ENCODE results near the gene CRAT. TPM values are rescaled to one million over a fixed set of nuclear protein-coding genes. Genes with fewer than 3 reads are reported as not detected.
A peak's percentile ranks its signal among the peaks of the same experiment; 100 is the strongest.

CRAT gene
- total RNA-seq, 2 experiments from 2014 or later: 19.5 to 22.7 TPM

- H3K4me3 Mint-ChIP-seq: peak overlapping the region; percentile 39
- DNase-seq: no peak
- peaks cover 28% of the 10 kb centered on the region for H3K4me1 Mint-ChIP-seq
- H3K36me3 Mint-ChIP-seq: peaks cover 15% of the 10 kb centered on the region
- no peak for ATAC-seq (ENCODE audit: low read depth)
- H3K27me3 Mint-ChIP-seq: no peaks in the 10 kb centered on the region
- POLR2A ChIA-PET: interaction anchor here (1.0 to 6.4 kb wide), 6 partner anchors 10 to 482 kb away, joined by 3 to 44 read pairs (median 6); partner anchors contain the start of gene IER5L
- H3K27ac Mint-ChIP-seq: peak overlapping the region; percentile 34
- H3K9me3 Mint-ChIP-seq: no peaks in the 10 kb centered on the region
These were observed 31.7 kb upstream of the CRAT start for GRCh38 chr9:129142138-129142935.

DNA sequence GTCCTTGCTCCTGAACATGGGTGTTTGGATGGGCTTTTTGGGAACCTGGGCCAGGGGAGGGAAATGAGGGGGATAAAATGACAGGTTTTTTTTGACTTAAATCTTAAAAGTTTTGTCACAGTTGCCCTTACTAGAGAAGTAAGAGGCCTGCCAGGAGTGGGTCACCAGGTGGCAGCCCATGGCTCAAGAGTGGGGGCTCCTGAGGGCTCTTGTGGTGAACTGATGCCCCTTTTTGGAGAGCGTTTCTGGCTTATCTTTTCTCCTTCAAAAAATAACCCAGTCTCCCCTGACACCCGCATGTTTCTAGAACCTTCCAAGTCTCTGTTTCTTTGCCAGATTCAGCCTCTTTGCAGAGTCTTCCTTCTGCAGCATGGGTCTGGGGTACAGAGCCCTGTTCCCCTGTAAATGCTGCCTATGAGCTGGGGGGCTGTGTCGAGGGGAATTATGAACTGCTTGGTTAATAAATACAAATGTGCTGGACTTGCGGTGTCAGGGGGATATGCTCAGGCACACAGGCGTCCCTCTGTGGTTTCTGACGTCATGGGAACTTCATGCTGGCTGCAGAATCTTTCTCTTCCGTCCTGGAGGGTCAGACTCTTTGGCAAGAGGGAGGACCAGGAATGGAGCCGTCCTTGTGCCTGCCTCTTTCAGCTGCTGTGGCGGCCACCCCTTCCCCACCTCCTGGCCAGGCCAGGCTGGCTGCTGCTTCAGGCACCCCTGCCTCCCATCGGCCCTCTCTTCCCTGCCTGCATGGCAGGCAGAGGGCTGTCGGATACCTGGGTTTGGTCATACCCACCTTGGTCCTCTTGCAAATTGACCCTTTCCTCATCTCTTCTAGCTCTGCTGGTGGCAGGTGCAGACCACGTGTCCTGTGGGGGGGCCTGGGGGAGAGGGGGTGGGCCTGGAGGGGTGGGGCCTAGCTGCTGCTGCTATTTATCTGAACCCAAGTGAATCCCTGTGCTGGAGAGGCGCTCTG is 30.8 kb upstream of the CRAT start:
- no peaks in the 10 kb centered on the region for H3K9me3 Mint-ChIP-seq
- ATAC-seq (ENCODE audit: low read depth) (no peak), DNase-seq (peak; percentile 45)
- H3K27me3 Mint-ChIP-seq: no peaks in the 10 kb centered on the region
- H3K4me3 Mint-ChIP-seq: peak overlapping the region; percentile 87
- POLR2A ChIA-PET: interaction anchor here (1.0 to 6.4 kb wide), 11 partner anchors 10 to 662 kb away, joined by 3 to 44 read pairs (median 4); partner anchors contain the start of genes IER5L and NTMT1
- H3K36me3 Mint-ChIP-seq: peaks cover 19% of the 10 kb centered on the region
- H3K27ac Mint-ChIP-seq: peak overlapping the region; percentile 98
- H3K4me1 Mint-ChIP-seq: peaks cover 28% of the 10 kb centered on the region

- peaks cover 17% of the 10 kb centered on the region for H3K36me3 Mint-ChIP-seq
- DNase-seq (peak; percentile 61), ATAC-seq (ENCODE audit: low read depth) (peak; percentile 12)
- peak overlapping the region; percentile 87 for H3K4me3 Mint-ChIP-seq
- H3K27ac Mint-ChIP-seq: peak overlapping the region; percentile 98
- POLR2A ChIA-PET: interaction anchor here (0.6 to 6.4 kb wide), 17 partner anchors 11 to 663 kb away, joined by 3 to 44 read pairs (median 3); partner anchors contain the start of genes DOLPP1, IER5L, NTMT1 and SPTAN1
- H3K4me1 Mint-ChIP-seq: peaks cover 28% of the 10 kb centered on the region
- no peaks in the 10 kb centered on the region for H3K9me3 Mint-ChIP-seq
- H3K27me3 Mint-ChIP-seq: no peaks in the 10 kb centered on the region
These were observed 29.9 kb upstream of the CRAT start for GRCh38 chr9:129140397-129141065.

DNA sequence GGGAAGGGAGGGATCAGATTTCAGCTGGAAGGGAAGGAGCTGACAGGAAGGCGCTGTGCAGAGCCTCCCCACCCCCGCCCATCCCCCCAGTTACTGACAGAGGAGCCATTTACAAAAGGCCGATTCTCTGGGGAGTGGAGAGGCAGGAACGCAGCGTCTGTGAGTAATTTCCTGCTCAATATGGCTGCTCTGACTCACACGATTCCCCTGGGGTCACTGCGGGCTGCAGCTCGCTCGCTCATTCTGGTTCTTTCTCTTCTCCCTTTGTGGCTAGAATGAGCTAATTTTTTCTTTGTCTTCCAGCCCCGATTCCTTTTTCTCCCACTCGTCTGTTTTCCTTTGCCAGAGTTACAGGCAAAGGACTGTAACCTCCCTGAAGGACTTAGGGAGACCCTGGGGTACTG is 29.4 kb upstream of the CRAT start:
- POLR2A ChIA-PET: interaction anchor here (0.6 to 6.4 kb wide), 17 partner anchors 12 to 664 kb away, joined by 3 to 44 read pairs (median 3); partner anchors contain the start of genes DOLPP1, IER5L, NTMT1 and SPTAN1
- H3K9me3 Mint-ChIP-seq: no peaks in the 10 kb centered on the region
- H3K27ac Mint-ChIP-seq: peak overlapping the region; percentile 98
- DNase-seq: peak; percentile 66
- no peaks in the 10 kb centered on the region for H3K27me3 Mint-ChIP-seq
- peaks cover 17% of the 10 kb centered on the region for H3K36me3 Mint-ChIP-seq
- peaks cover 28% of the 10 kb centered on the region for H3K4me1 Mint-ChIP-seq
- peak overlapping the region; percentile 87 for H3K4me3 Mint-ChIP-seq
- ATAC-seq (ENCODE audit: low read depth): peak; percentile 86

DNA sequence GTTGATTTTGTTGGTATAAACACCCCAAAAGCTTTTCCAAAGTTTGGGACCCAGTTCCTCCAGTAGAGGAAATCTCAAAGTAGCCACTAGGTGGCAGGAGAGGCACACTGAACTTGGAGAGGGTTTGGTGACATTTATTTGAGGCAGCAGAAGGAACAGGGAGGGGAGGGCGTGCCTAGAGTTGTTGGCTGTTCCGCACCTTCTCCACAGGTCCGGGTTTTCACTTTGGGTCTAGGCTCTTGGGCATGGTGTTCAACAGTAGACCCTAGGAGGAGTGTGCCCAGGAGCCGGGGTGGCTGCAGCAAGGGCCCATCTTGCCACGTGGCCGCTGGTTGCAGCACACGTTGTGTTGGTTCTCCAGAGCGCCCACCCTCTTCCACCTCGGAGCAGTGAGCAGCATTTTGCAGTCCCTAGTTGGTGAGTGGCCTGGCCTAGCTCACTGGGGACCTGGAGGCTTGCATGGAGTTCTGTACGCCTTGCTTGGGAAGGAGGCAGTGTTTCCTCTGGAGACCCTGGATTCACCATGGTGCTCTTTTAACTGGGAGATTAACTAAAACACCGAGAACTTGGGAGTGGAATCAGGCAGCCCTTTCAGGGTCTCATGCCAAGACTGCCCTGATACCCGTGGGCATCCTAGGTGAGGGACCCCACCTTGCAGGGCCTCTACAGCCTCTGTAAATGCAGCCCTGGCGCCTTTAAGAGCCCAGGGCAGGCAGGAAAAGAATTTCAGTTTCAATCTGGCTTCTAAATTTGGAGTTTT is 28.8 kb upstream of the CRAT start:
- H3K4me1 Mint-ChIP-seq: peaks cover 28% of the 10 kb centered on the region
- peak overlapping the region; percentile 87 for H3K4me3 Mint-ChIP-seq
- H3K36me3 Mint-ChIP-seq: peaks cover 17% of the 10 kb centered on the region
- POLR2A ChIA-PET: interaction anchor here (0.8 to 6.4 kb wide), 14 partner anchors 12 to 664 kb away, joined by 3 to 44 read pairs (median 4); partner anchors contain the start of genes DOLPP1, IER5L, NTMT1 and SPTAN1
- peak; percentile 41 for ATAC-seq (ENCODE audit: low read depth)
- H3K9me3 Mint-ChIP-seq: no peaks in the 10 kb centered on the region
- peak overlapping the region; percentile 98 for H3K27ac Mint-ChIP-seq
- DNase-seq: peak; percentile 68
- no peaks in the 10 kb centered on the region for H3K27me3 Mint-ChIP-seq

DNA sequence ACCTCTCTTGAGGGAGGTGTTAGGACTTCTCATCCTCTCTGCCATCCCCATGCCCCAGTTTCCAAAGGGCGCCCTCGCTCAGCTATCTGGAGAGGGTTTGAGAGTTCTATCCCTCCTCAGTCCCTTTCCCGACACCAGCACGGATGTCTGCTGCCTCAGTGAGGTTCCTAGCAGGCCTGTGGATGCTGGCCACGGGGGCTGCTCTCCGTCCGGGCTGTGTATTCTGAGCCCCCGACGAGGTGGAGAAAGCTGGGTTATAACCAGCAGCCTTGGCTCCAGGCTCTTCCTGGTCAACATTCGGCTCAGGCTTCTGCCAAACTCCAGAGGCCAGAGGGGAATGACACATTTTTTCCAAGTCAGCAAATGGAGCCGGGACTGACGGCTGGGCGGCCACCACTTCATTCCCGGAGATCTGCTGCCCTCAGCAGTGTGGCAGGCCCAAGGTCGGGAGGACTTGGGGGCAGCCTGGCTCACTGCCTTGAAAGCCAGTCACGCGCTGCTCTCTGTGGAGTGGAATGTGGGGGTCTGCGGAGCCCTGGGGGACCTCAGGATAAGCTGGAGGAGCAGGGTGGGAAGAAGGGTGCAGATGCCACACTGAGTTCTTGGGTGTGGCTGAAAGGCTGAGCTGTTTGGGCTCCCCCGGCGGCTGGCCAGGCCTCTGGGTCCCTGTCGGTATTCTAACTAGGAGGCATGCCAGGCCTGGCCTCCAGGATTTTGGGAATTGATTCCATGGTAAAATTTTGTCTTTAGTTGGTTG is 28.1 kb upstream of the CRAT start:
- peak overlapping the region; percentile 98 for H3K27ac Mint-ChIP-seq
- H3K9me3 Mint-ChIP-seq: no peaks in the 10 kb centered on the region
- H3K36me3 Mint-ChIP-seq: peaks cover 14% of the 10 kb centered on the region
- no peaks in the 10 kb centered on the region for H3K27me3 Mint-ChIP-seq
- H3K4me1 Mint-ChIP-seq: peaks cover 28% of the 10 kb centered on the region
- DNase-seq: peak; percentile 48
- POLR2A ChIA-PET: interaction anchor here (0.6 to 6.4 kb wide), 7 partner anchors 31 to 487 kb away, joined by 3 to 44 read pairs (median 4); partner anchors contain the start of genes IER5L and NTMT1
- ATAC-seq (ENCODE audit: low read depth): no peak
- peak overlapping the region; percentile 87 for H3K4me3 Mint-ChIP-seq

GRCh38 chr9:129138144-129138462 is 27.5 kb upstream of the CRAT start:
- H3K4me3 Mint-ChIP-seq: no peak overlapping the region
- DNase-seq (no peak), ATAC-seq (ENCODE audit: low read depth) (no peak)
- no peaks in the 10 kb centered on the region for H3K27me3 Mint-ChIP-seq
- no peak overlapping the region for H3K27ac Mint-ChIP-seq
- POLR2A ChIA-PET: interaction anchor here (0.6 to 6.4 kb wide), 3 partner anchors 38 to 469 kb away, joined by 3 to 44 read pairs (median 3); partner anchors contain the start of gene IER5L
- H3K4me1 Mint-ChIP-seq: peaks cover 27% of the 10 kb centered on the region
- H3K36me3 Mint-ChIP-seq: peaks cover 14% of the 10 kb centered on the region
- no peaks in the 10 kb centered on the region for H3K9me3 Mint-ChIP-seq

- POLR2A ChIA-PET: interaction anchor here (0.6 to 6.4 kb wide), 3 partner anchors 39 to 469 kb away, joined by 3 to 44 read pairs (median 3); partner anchors contain the start of gene IER5L
- H3K27me3 Mint-ChIP-seq: no peaks in the 10 kb centered on the region
- peaks cover 25% of the 10 kb centered on the region for H3K4me1 Mint-ChIP-seq
- no peak for DNase-seq
- H3K36me3 Mint-ChIP-seq: peaks cover 8% of the 10 kb centered on the region
- no peak overlapping the region for H3K27ac Mint-ChIP-seq
- ATAC-seq (ENCODE audit: low read depth): no peak
- H3K9me3 Mint-ChIP-seq: no peaks in the 10 kb centered on the region
- no peak overlapping the region for H3K4me3 Mint-ChIP-seq
These were observed 26.9 kb upstream of the CRAT start for GRCh38 chr9:129137292-129138143.

GRCh38 chr9:129136446-129137035 is 25.9 kb upstream of the CRAT start:
- Mint-ChIP-seq H3K27ac (no peak overlapping the region), H3K27me3 (no peaks in the 10 kb centered on the region), H3K4me1 (peaks cover 24% of the 10 kb centered on the region), H3K36me3 (peaks cover 9% of the 10 kb centered on the region), H3K4me3 (no peak overlapping the region), H3K9me3 (no peaks in the 10 kb centered on the region)
- ATAC-seq (ENCODE audit: low read depth): no peak
- POLR2A ChIA-PET: no interaction called here
- no peak for DNase-seq

DNA sequence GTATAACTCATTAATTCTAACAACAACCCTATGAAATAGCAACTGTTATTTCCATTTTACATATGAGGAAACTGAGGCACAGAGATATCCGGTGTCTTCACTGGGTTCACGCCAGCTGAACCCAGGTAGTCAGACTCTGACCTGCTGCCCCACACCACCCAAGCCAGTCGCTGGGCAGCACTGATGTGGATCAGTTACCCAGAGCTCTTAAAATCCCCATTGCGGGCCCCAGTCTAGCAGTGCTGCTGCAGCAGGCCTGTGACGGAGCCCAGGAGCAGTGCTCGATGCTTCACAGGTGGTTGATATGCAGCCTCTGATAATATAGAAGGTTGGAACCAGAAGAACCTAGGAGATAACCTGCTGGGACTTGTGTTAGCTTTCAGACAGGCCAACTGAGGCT is 24.9 kb upstream of the CRAT start:
- Mint-ChIP-seq H3K36me3 (peaks cover 9% of the 10 kb centered on the region), H3K9me3 (no peaks in the 10 kb centered on the region), H3K27ac (no peak overlapping the region), H3K4me1 (peaks cover 16% of the 10 kb centered on the region), H3K4me3 (no peak overlapping the region), H3K27me3 (no peaks in the 10 kb centered on the region)
- POLR2A ChIA-PET: no interaction called here
- ATAC-seq (ENCODE audit: low read depth): no peak
- no peak for DNase-seq

All from activated naive CD8-positive, alpha-beta T cell treated with anti-CD3 and anti-CD28 coated beads, Interleukin-2, amount 10 ng/mL, durations not matched to agents 7 days and 5 days (primary cell).